PC-3 (cell line): ENCODE results near the gene NEURL1B. TPM values are rescaled to one million over a fixed set of nuclear protein-coding genes. Genes with fewer than 3 reads are reported as not detected.
A peak's percentile ranks its signal among the peaks of the same experiment; 100 is the strongest.

Source experiments
- ATAC-seq: fragments of 200-7000 bp; cut with Tn5 transposase; 2 replicates; pipeline ENCODE4 v1.9.1; 2020; ENCODE audit warnings: mild to moderate bottlenecking, moderate library complexity
- BruUV-seq: library from RNA; stranded (reverse); fragments of 400-500 nt; replicated peaks from 2 replicates; lab custom pipeline; 2021; lab: Mats Ljungman, UMichigan
- CTCF ChIA-PET: fragments of 300-600 bp; sonication (Branson Sonifier 250); formaldehyde crosslinking; loops from one replicate; lab custom pipeline; 2022; ENCODE audit warnings: antibody characterized with exemption; lab: Charles Lee
- POLR2A ChIA-PET: fragments of 300-600 bp; sonication (Branson Sonifier 250); formaldehyde crosslinking; loops from one replicate; lab custom pipeline; 2022; ENCODE audit warnings: antibody characterized with exemption; ENCODE audit not compliant: unreplicated experiment; lab: Charles Lee
- DNase-seq: peaks from one replicate; pipeline ENCODE4 v3.0.0-alpha.2; 2015
- H2AFZ ChIP-seq: fragments of 300-600 bp; sonication (generic); 2 replicates; pipeline ENCODE4 v1.6.0; 2016; ENCODE audit warnings: antibody characterized with exemption, low read length
- H3F3A ChIP-seq: fragments of 300-600 bp; sonication (generic); one replicate; pipeline ENCODE4 v1.6.0; 2017; ENCODE audit warnings: antibody characterized with exemption, low read length, control low read depth, mild to moderate bottlenecking; ENCODE audit not compliant: unreplicated experiment
- H3K27ac ChIP-seq: fragments of 300-600 bp; sonication (generic); 2 replicates; pipeline ENCODE4 v1.5.1; 2016; ENCODE audit warnings: mild to moderate bottlenecking, low read length
- H3K27me3 ChIP-seq: fragments of 300-600 bp; sonication (generic); 2 replicates; pipeline ENCODE4 v1.6.1; 2016; ENCODE audit warnings: low read length, mixed read lengths
- H3K36me3 ChIP-seq: fragments of 300-600 bp; sonication (generic); 2 replicates; pipeline ENCODE4 v1.6.1; 2016; ENCODE audit warnings: low read depth, mixed run types, low read length, mixed read lengths
- H3K4me1 ChIP-seq: fragments of 300-600 bp; sonication (generic); 2 replicates; pipeline ENCODE4 v1.5.1; 2016; ENCODE audit warnings: low read length; ENCODE audit not compliant: insufficient read depth
- H3K4me2 ChIP-seq: fragments of 300-600 bp; sonication (generic); 2 replicates; pipeline ENCODE4 v1.6.0; 2016; ENCODE audit warnings: low read length
- H3K4me3 ChIP-seq: fragments of 300-600 bp; sonication (generic); 2 replicates; pipeline ENCODE4 v1.5.1; 2016; ENCODE audit warnings: mild to moderate bottlenecking, low read length, mixed read lengths
- H3K79me2 ChIP-seq: fragments of 300-600 bp; sonication (generic); 2 replicates; pipeline ENCODE4 v1.6.1; 2017; ENCODE audit warnings: low read length, mixed read lengths
- H3K9ac ChIP-seq: fragments of 300-600 bp; sonication (generic); 2 replicates; pipeline ENCODE4 v1.6.0; 2016; ENCODE audit warnings: mild to moderate bottlenecking, low read length
- H3K9me2 ChIP-seq: fragments of 300-600 bp; sonication (generic); replicated peaks from 2 replicates; pipeline ENCODE4 v1.6.1; 2016; ENCODE audit warnings: mixed run types, low read length, mixed read lengths
- H3K9me3 ChIP-seq: fragments of 300-600 bp; sonication (generic); 2 replicates; pipeline ENCODE4 v1.6.1; 2016; ENCODE audit warnings: low read length, mixed read lengths
- H4K20me1 ChIP-seq: fragments of 300-600 bp; sonication (generic); 2 replicates; pipeline ENCODE4 v1.6.1; 2016; ENCODE audit warnings: low read length, mixed read lengths
- EZH2 ChIP-seq: fragments of 300-600 bp; sonication (generic); IDR thresholded peaks from one replicate; pipeline ENCODE4 v1.6.1; 2017; ENCODE audit warnings: antibody characterized with exemption, mild to moderate bottlenecking, low read length; ENCODE audit not compliant: unreplicated experiment
- EZH2phosphoT487 ChIP-seq: fragments of 300-600 bp; sonication (generic); IDR thresholded peaks from 2 replicates; pipeline ENCODE4 v1.6.1; 2018; ENCODE audit warnings: mild to moderate bottlenecking, antibody characterized with exemption, low read length, borderline replicate concordance
- intact Hi-C: fragments of 100-400 bp; cut with micrococcal nuclease; formaldehyde crosslinking; loops from 2 replicates; pipeline ENCODE4 v1.9.0; 2023
- total RNA-seq: library from RNA; depleted of rRNA; stranded (reverse); fragments of >200 nt; gene quantifications from 2 replicates; pipeline ENCODE4 v1.2.3, GENCODE V29; 2014
- TF ChIP-seq, protein P1 (sequence below): fragments of 300-600 bp; sonication (generic); conservative IDR thresholded peaks from 2 replicates; pipeline ENCODE4 v1.5.1; 2017; ENCODE audit warnings: antibody characterized with exemption, low read depth, mild to moderate bottlenecking, low read length

NEURL1B gene
- total RNA-seq, 1 experiment from 2014 or later, result 0.95 TPM

DNA sequence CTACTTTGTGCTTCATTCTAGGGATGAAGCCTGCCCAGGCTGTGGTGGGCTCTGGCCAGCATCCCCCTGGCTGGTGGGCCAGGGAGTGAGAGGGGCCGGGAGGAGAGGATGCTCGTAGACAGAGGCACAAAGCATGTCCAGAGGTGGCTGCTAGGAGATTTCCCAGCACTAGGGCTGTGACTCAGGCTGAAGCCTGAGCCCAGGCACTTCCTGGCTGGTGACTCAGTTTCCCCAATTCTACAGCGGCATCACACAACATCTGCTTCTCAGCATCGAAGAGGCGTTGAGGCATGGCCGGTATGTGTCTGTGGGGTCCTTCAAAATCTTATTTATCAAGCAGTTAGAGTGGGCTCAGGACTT is 74.3 kb downstream of the NEURL1B start:
- CTCF ChIA-PET, result interaction anchor here (0.6 to 1.3 kb wide), 5 partner anchors 18 to 798 kb away, joined by 3 to 9 read pairs (median 5); no protein-coding TSS in a partner anchor
- TF ChIP-seq EZH2phosphoT487, result no peak
- TF ChIP-seq, protein P1, sequence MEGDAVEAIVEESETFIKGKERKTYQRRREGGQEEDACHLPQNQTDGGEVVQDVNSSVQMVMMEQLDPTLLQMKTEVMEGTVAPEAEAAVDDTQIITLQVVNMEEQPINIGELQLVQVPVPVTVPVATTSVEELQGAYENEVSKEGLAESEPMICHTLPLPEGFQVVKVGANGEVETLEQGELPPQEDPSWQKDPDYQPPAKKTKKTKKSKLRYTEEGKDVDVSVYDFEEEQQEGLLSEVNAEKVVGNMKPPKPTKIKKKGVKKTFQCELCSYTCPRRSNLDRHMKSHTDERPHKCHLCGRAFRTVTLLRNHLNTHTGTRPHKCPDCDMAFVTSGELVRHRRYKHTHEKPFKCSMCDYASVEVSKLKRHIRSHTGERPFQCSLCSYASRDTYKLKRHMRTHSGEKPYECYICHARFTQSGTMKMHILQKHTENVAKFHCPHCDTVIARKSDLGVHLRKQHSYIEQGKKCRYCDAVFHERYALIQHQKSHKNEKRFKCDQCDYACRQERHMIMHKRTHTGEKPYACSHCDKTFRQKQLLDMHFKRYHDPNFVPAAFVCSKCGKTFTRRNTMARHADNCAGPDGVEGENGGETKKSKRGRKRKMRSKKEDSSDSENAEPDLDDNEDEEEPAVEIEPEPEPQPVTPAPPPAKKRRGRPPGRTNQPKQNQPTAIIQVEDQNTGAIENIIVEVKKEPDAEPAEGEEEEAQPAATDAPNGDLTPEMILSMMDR, result no peak
- no peak for TF ChIP-seq EZH2
- intact Hi-C loops, result no loop called here
- Histone ChIP-seq H3K4me3 (no peak overlapping the region), H3K9me3 (no peaks in the 10 kb centered on the region), H3K4me1 (peaks cover 13% of the 10 kb centered on the region), H3K4me2 (no peak overlapping the region), H3K79me2 (no peaks in the 10 kb centered on the region), H3K9ac (peak overlapping the region; percentile 65), H3K36me3 (no peaks in the 10 kb centered on the region), H3F3A (no peaks in the 10 kb centered on the region), H2AFZ (no peak overlapping the region), H3K27me3 (no peaks in the 10 kb centered on the region), H4K20me1 (no peaks in the 10 kb centered on the region), H3K27ac (peak overlapping the region; percentile 67), H3K9me2 (no peaks in the 10 kb centered on the region)
- no peak for DNase-seq
- no TSS peak for BruUV-seq
- POLR2A ChIA-PET, result no interaction called here
- no peak for ATAC-seq

DNA sequence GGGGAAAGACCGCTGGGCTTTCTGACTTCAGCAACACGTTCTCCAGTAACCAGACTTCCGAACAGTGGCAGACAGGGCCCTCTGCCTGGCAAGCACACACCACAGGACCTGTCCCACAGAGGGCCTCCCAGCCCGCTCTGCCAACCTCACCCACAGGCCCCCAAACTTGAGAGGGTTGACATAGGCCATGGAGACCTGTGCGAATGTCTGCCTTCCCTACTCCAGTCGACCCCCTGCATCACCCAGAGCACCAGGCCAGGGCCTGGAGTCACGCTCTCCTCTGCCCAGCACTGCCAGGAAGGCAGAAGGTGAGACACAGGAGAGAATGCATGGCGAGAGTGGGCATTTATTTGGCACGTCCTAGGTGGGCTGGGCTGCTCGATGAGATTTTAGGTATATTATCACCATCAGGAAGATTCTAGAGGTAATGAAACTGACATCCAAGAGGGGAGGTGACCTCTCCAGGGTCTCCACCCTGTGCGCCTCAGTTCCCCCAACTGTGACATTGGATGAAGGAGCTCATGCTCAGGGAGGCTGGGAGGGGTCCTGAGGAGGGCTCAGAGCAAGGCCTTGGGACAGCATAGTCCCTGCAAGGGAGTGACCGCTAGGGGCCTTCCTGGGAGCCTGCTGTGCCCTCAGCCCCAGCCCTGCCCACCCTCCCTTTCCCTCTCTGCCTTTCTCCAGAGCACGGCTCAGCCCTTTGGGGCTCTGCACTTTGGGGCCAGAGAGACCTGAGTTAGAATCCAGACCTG is 75.0 kb downstream of the NEURL1B start:
- H3K4me1 ChIP-seq, result peaks cover 13% of the 10 kb centered on the region
- H3K36me3 ChIP-seq, result no peaks in the 10 kb centered on the region
- DNase-seq (peak; percentile 15), ATAC-seq (peak; percentile 21; the same call in 1 of the 2 replicates)
- ChIA-PET CTCF (interaction anchor here (0.8 to 1.0 kb wide), 2 partner anchors 49 to 213 kb away, joined by 3 to 4 read pairs; no protein-coding TSS in a partner anchor), POLR2A (no interaction called here)
- H3K4me2 ChIP-seq, result peak overlapping the region; percentile 8; the same call in 1 of the 2 replicates
- no peak overlapping the region for H3K4me3 ChIP-seq
- TF ChIP-seq, protein P1, result no peak
- TF ChIP-seq EZH2phosphoT487 (no peak), EZH2 (no peak)
- no peaks in the 10 kb centered on the region for H3K9me2 ChIP-seq
- peak overlapping the region; percentile 67 for H3K27ac ChIP-seq
- H3F3A ChIP-seq, result no peaks in the 10 kb centered on the region
- H3K79me2 ChIP-seq, result no peaks in the 10 kb centered on the region
- H4K20me1 ChIP-seq, result no peaks in the 10 kb centered on the region
- H3K9me3 ChIP-seq, result no peaks in the 10 kb centered on the region
- no TSS peak for BruUV-seq
- H3K27me3 ChIP-seq, result no peaks in the 10 kb centered on the region
- H2AFZ ChIP-seq, result no peak overlapping the region
- peak overlapping the region; percentile 65; the same call in 1 of the 2 replicates for H3K9ac ChIP-seq
- intact Hi-C loops, result loop anchor here (2.0 kb wide), 1 partner anchor 49 kb away; no protein-coding TSS in a partner anchor

DNA sequence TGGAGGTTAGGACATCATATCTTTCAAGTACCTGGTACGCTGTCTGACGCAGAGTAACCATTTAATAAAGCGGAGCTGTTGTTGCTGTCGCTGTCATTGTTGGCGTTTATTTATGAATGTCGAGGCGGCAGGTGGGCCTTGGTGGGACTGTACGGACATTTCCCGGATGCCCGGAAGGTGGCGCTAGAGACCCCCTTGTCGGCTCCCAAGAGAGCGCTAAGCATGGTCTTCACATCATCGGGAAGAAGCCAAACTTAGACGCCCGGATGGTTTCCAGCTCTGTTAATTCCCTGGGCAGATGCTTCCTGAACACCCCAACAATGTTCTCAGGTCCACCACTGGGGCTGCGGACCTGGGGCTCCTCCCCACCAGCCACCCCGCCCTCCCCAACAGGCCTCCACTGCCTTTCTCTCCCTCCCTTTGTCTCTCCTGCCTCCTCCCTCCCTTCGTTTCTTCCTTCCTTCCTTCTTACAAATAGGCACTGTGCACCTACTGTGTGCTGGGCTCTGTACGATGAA is 75.8 kb downstream of the NEURL1B start:
- H3K27ac ChIP-seq, result no peak overlapping the region
- no TSS peak for BruUV-seq
- CTCF ChIA-PET, result interaction anchor here (0.6 to 1.0 kb wide), 4 partner anchors 8 to 212 kb away, joined by 3 to 6 read pairs (median 4); no protein-coding TSS in a partner anchor

More for the DNA sequence above, 75.8 kb downstream of the NEURL1B start:
- no peaks in the 10 kb centered on the region for H3F3A ChIP-seq
- ATAC-seq (peak; percentile 71), DNase-seq (peak; percentile 83)
- no peaks in the 10 kb centered on the region for H3K9me2 ChIP-seq
- H4K20me1 ChIP-seq, result no peaks in the 10 kb centered on the region
- H3K9me3 ChIP-seq, result no peaks in the 10 kb centered on the region
- H3K36me3 ChIP-seq, result no peaks in the 10 kb centered on the region
- intact Hi-C loops, result loop anchor here (1.0 to 2.0 kb wide), 2 partner anchors 48 to 55 kb away; no protein-coding TSS in a partner anchor
- TF ChIP-seq EZH2 (no peak), EZH2phosphoT487 (no peak)
- TF ChIP-seq, protein P1, result peak; percentile 88
- H3K9ac ChIP-seq, result peak overlapping the region; percentile 48
- peak overlapping the region; percentile 52 for H3K4me2 ChIP-seq
- no peaks in the 10 kb centered on the region for H3K27me3 ChIP-seq
- no peak overlapping the region for H3K4me3 ChIP-seq
- no peaks in the 10 kb centered on the region for H3K79me2 ChIP-seq
- H3K4me1 ChIP-seq, result peaks cover 13% of the 10 kb centered on the region
- peak overlapping the region; percentile 58 for H2AFZ ChIP-seq
- POLR2A ChIA-PET, result no interaction called here
